GM19455 (cell line): ENCODE data around the gene TSHR.
"Not testable (repeated sequence)": the region's sequence is repeated elsewhere in the genome, so short reads cannot be mapped to it uniquely, and the experiment has no call there.

Source experiments
- ATAC-seq: cut with Tn5 transposase; IDR thresholded peaks from one replicate; pipeline ENCODE4 v1.9.1; 2021; ENCODE audit not compliant: unreplicated experiment

TSHR gene

GRCh38 chr14:80955416-80955941, at the start of gene TSHR:
TSS of gene TSHR (plus strand) at chr14:80955621. CDS start at chr14:80955681, 60 bp downstream.
- no peak for ATAC-seq

DNA sequence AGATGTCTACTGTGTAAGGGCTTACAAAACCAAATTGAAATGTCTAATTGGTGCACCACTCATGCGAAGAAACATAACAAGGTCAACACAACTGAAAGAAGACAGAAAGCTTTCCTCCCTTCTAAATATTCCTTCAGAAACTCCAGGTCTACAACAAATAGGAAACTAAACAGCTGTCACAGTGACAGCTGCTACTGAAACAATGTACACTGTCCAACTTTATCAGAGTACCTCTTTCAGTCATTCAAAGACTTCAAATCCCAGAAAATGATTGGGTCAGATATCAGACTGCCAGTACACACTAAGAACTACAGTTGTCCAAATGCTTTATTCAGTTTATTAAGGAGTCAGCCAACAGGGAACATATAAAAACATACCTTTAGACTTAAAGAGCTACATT, 49.1 kb upstream of the TSHR start:
- no peak for ATAC-seq

GRCh38 chr14:80906946-80907345, 48.5 kb upstream of the TSHR start:
- ATAC-seq: no peak

DNA sequence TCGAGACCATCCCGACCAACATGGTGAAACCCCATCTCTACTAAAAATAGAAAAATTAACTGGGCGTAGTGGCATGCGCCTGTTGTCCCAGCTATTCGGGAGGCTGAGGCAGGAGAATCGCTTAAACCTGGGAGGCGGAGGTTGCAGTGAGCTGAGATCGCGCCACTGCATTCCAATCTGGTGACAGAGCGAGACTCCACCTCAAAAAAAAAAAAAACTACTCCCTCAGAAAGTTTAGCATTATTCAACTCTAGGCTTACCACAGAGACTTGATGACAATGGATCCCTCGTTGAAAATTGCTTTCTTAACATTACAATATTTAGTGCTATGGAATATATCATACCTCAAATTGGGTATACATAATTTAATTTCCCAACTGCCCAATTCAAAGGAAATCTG, 43.4 kb upstream of the TSHR start:
- ATAC-seq: not testable (repeated sequence)

GRCh38 chr14:80919622-80920021, 35.8 kb upstream of the TSHR start:
- ATAC-seq: no peak

- ATAC-seq: no peak
These were observed 32.1 kb upstream of the TSHR start for GRCh38 chr14:80923368-80923767.

- ATAC-seq: no peak
These were observed 30.9 kb upstream of the TSHR start for GRCh38 chr14:80924365-80925103.

- ATAC-seq: no peak
These were observed 28.9 kb upstream of the TSHR start for GRCh38 chr14:80926397-80927082.

DNA sequence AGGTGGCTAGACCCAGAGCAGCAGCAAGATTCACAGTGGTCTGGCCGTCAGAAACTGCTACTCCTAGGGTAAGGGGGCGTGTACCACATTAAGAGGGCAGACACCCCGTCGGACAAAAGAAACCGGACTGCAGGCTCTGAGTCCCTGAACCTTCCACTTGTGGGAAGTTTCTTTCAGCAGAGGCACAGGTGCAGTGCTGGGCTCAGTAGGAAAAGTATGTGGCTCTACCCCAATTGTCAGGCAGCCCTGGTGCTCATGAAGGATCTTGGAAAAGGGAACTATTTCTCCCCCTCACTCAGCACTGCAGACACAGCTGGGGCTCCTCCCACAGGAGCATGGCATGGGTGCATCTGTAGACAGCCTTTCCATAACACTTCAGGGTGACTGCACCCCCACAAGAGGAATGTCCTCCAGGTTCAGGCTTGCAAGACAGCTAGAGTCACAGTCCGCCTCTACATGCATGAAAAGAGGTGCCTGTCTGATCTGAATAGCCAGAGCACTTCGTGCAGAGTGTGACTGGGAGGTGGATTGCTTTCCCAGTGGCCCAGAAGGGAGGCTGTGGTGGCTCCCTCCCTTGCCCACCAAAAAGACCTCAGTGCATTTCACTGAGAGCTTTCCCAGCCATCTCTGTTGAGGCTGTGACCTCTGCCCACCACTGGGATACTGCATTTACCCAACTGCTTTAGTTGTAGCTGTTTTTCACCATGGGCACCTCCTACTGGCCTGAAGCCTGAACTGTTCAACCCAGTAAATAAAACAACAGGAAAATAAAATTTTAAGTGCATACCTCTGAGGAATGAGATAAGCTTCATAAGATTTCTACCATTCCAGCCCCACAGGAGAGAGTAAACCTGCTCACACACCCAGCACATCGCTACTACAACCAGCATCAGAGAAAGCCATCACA, 28.1 kb upstream of the TSHR start:
- no peak for ATAC-seq

GRCh38 chr14:80930095-80930494, 25.3 kb upstream of the TSHR start:
- ATAC-seq: peak; percentile 42

GRCh38 chr14:80930836-80931389, 24.5 kb upstream of the TSHR start:
- ATAC-seq: peak; percentile 96

DNA sequence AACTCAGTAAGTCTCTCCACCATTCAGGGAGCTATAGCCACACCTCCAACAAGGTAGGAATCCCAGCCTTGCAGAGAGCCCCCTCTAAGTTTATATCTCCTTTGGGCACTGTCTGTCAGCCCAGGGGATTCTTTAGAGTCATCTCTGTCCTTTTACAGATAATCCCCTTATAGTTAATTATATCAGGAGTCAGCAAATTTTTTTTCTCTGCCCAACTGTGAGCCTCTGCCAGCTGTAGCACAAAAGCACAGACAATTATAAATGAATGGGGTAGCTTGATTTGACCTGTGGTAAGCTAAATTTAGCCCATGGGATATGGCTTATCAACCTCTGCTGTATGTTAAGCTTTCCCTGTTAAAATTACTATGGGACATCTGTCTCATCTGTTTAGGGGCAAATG, 22.1 kb upstream of the TSHR start:
- no peak for ATAC-seq

DNA sequence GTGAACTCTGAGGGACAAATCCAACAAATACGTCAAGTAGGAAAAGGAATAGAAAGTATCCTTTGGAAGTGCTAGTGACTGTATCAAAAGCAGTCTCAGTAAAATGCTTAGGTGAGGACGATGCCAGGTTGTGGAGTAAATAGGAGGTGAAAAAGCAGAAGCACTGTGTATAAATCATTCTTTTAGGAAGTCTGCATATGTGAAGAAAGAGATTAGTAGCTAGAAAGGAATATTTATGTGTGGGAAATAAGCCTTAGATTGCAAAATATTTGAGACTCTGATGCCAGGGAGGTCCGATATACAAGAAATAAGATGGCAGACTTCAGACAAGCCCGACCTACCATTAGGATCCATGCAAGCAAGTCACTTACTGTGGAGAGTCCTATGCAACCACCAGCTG, 21.7 kb upstream of the TSHR start:
- ATAC-seq: no peak

DNA sequence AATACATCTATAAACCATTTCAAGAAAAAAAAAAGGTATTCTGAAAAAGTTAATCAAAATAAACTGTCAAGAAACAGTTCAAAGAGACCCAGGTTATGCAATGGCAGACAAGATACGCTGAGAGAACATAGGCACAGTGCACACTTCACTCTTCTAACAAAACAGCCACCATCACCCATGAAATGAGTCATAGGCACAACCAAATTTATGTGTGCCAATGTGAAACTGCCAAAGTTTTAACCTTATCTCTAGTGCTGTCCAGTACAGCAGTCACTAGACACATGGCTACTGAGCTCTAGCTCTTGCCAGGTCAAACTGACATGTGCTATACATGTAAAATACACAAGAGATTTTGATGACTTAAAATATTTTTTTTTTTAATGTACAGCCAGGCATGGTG, 15.3 kb upstream of the TSHR start:
- no peak for ATAC-seq

GRCh38 chr14:80941241-80942185, 13.9 kb upstream of the TSHR start, which contains the start of gene CEP128:
TSS of gene CEP128 (minus strand) at chr14:80941738.
- ATAC-seq: peak; percentile 98

DNA sequence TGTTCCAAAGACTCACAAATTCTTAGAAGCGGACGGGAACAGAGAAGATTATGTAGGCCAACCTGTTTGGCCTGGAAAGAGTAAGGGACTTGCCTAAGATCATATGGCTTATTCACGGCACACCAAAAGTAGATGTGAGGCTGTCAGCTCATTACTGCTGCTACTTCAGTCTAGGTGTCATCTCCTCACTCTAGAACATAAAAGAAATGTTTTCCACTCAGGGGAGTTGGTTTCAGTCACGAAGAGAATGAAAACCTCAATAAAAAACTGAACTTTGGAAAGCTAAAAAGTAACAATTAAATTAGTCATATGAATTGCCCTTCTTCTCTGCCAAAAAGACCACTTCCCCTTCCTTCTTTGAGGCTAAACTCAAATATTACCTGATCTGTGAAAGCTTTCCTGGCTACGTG, 13.2 kb upstream of the TSHR start:
- peak; percentile 20 for ATAC-seq

DNA sequence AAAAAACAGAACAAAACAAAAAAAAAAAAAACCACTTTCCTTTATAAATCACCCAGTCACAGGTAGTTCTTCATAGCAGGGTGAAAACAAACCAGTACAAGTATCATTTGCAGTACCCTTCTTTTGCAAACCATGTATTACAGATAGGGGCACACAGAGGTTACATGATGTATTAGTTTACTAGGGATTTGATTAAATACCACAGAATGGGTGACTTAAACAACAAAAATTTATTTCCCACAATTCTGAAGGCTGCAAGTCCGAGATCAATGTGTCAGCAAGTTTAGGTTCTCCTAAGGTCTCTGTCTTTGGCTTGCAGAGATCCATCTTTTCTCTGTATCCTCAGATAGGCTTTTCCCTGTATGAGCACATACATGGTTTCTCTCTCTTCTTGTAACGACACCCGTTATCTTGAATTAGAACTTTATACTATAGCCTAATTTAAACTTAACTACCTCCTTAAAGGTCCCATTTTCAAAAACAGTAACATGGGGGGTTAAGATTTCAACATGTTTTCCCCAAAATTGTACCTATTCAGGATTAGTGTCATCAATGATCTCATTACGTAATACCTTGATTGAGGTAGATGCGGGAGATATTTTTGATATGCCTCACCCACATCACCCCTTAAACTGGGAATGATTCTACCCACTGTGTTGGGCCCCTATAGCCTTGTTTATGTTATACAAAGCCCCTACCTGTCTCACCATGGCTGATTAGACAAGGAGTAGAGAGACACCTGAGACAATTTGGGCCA, 10.4 kb upstream of the TSHR start:
- no peak for ATAC-seq

GRCh38 chr14:80946187-80946586, 9.2 kb upstream of the TSHR start:
- no peak for ATAC-seq

DNA sequence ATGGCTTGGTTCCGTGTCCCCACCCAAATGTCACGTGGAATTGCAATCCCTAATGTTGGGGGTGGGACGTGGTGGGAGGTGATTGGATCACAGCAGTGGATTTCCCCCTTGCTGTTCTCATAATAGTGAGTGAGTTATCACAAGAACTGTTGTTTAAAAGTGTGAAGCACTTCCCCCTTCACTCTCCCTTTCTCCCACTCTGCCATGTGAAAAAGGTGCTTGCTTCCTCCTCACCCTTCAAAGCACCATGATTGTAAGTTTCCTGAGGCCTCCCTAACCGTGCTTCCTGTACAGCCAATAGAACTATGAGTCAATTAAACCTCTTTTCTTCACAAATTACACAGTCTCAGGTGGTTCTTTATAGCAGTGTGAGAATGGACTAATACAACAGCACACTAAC, 8.6 kb upstream of the TSHR start:
- ATAC-seq: no peak
